HCT116 (cell line): ENCODE data around the gene DUSP6. TPM values are rescaled to one million over a fixed set of nuclear protein-coding genes. Genes with fewer than 3 reads are reported as not detected.

Experiments
- ATAC-seq: fragments of 200-7000 bp; cut with Tn5 transposase; 2 replicates; pipeline ENCODE4 v1.9.1; 2020; ENCODE audit warnings: mild to moderate bottlenecking, moderate library complexity
- BruUV-seq: library from RNA; stranded (reverse); fragments of 400-500 nt; replicated peaks from 2 replicates; lab custom pipeline; 2021; lab: Mats Ljungman, UMichigan
- CTCF ChIA-PET: fragments of 300-600 bp; sonication (Branson Sonifier 250); formaldehyde crosslinking; loops from one replicate; lab custom pipeline; 2021; ENCODE audit warnings: antibody characterized with exemption; lab: Charles Lee
- POLR2A ChIA-PET: fragments of 300-600, 350-600 bp; sonication (Branson Sonifier 250); formaldehyde crosslinking; loops from one replicate; lab custom pipeline; 2021; ENCODE audit warnings: antibody characterized with exemption; lab: Charles Lee
- RAD21 ChIA-PET, 2 experiments: fragments of 300-600 bp; sonication (Branson Sonifier 250); formaldehyde crosslinking; loops; one replicate each; lab custom pipeline; 2023; ENCODE audit warnings: low total read pairs in 2 of 2; ENCODE audit not compliant: uncharacterized antibody in 2 of 2, unreplicated experiment in 2 of 2, low non-redundant PET in 1 of 2; lab: Charles Lee
- DNase-seq: peaks from one replicate; pipeline ENCODE4 v3.0.0-alpha.2; 2010; ENCODE audit warnings: low read depth, low spot score
- H2AFZ ChIP-seq: fragments of 200-600 bp; shearing (Covaris generic), sonication (generic); 2 replicates; pipeline ENCODE4 v1.6.1; 2017; ENCODE audit warnings: low read depth, mixed run types, mixed read lengths, antibody characterized with exemption, low read length; ENCODE audit not compliant: poor library complexity, severe bottlenecking
- H3K27ac ChIP-seq: 2 replicates; pipeline ENCODE4 v1.5.1; 2012; ENCODE audit warnings: low read depth, low read length
- H3K27me3 ChIP-seq: fragments of 200-600 bp; sonication (generic); 2 replicates; pipeline ENCODE4 v1.6.1; 2016; ENCODE audit warnings: mixed run types, low read length, mixed read lengths; ENCODE audit not compliant: insufficient read depth
- H3K36me3 ChIP-seq, 2 experiments: fragments of 200-500 bp in 1 of 2; fragments of 200-600 bp in 1 of 2; sonication (Bioruptor generic) in 1 of 2; sonication (generic) in 1 of 2; 2 replicates each; pipeline versions ENCODE4 v1.5.1 to v1.6.1; 2014 to 2016; ENCODE audit warnings: low read length in 2 of 2, inconsistent platforms in 1 of 2, mixed read lengths in 1 of 2, mixed run types in 1 of 2; ENCODE audit not compliant: insufficient read depth in 2 of 2, control insufficient read depth in 1 of 2
- H3K4me1 ChIP-seq, 2 experiments: fragments of 200-600 bp in 1 of 2; sonication (generic) in 1 of 2; 2 replicates each; pipeline versions ENCODE4 v1.5.1 to v1.6.1; 2012 to 2017; ENCODE audit warnings: low read length in 2 of 2, inconsistent platforms in 1 of 2, mild to moderate bottlenecking in 1 of 2, mixed read lengths in 1 of 2, mixed run types in 1 of 2, moderate library complexity in 1 of 2; ENCODE audit not compliant: insufficient read depth in 2 of 2, control insufficient read depth in 1 of 2
- H3K4me2 ChIP-seq: fragments of 200-600 bp; sonication (generic); 2 replicates; pipeline ENCODE4 v1.6.1; 2017; ENCODE audit warnings: mixed run types, low read length, mixed read lengths
- H3K4me3 ChIP-seq, 2 experiments: fragments of 200-600 bp in 1 of 2; sonication (generic) in 1 of 2; replicated peaks in 1 of 2; 2 replicates each; pipeline ENCODE4 v1.5.1; 2011 to 2016; ENCODE audit warnings: low read length in 2 of 2, control low read depth in 1 of 2, low read depth in 1 of 2, mild to moderate bottlenecking in 1 of 2, mixed read lengths in 1 of 2, mixed run types in 1 of 2
- H3K79me2 ChIP-seq: fragments of 200-600 bp; sonication (generic); 2 replicates; pipeline ENCODE4 v1.6.1; 2017; ENCODE audit warnings: mild to moderate bottlenecking, mixed run types, low read length, moderate library complexity, mixed read lengths; ENCODE audit not compliant: insufficient read depth
- H3K9ac ChIP-seq: fragments of 200-600 bp; sonication (generic); 2 replicates; pipeline ENCODE4 v1.6.1; 2016; ENCODE audit warnings: low read length, mixed read lengths
- H3K9me2 ChIP-seq: fragments of 200-600 bp; sonication (generic), shearing (Covaris generic); 2 replicates; pipeline ENCODE4 v1.6.1; 2017; ENCODE audit warnings: mixed run types, mild to moderate bottlenecking, moderate library complexity; ENCODE audit not compliant: insufficient read depth
- H3K9me3 ChIP-seq, 2 experiments: fragments of 200-500 bp in 1 of 2; fragments of 200-600 bp in 1 of 2; sonication (Bioruptor generic) in 1 of 2; sonication (generic) in 1 of 2; 2 replicates each; pipeline ENCODE4 v1.6.1; 2014 to 2017; ENCODE audit warnings: low read length in 2 of 2, mixed read lengths in 2 of 2, inconsistent platforms in 1 of 2, low read depth in 1 of 2, mild to moderate bottlenecking in 1 of 2, mixed run types in 1 of 2, moderate library complexity in 1 of 2; ENCODE audit not compliant: control insufficient read depth in 1 of 2, insufficient read depth in 1 of 2
- H4K20me1 ChIP-seq: fragments of 200-600 bp; sonication (generic), shearing (Covaris generic); 2 replicates; pipeline ENCODE4 v1.6.1; 2017; ENCODE audit warnings: mixed run types, mild to moderate bottlenecking, moderate library complexity; ENCODE audit not compliant: insufficient read depth
- EGR1 ChIP-seq: IDR thresholded peaks from 2 replicates; pipeline ENCODE4 v1.6.1; 2012; ENCODE audit warnings: low read depth
- POLR2AphosphoS5 ChIP-seq: IDR thresholded peaks from 2 replicates; pipeline ENCODE4 v1.6.1; 2011; ENCODE audit warnings: mild to moderate bottlenecking, low read depth, low read length, moderate library complexity
- REST ChIP-seq: IDR thresholded peaks from 2 replicates; pipeline ENCODE4 v1.6.1; 2012; ENCODE audit warnings: low read depth
- ZBTB33 ChIP-seq: IDR thresholded peaks from 2 replicates; pipeline ENCODE4 v1.6.1; 2011; ENCODE audit warnings: mild to moderate bottlenecking, low read length, moderate library complexity; ENCODE audit not compliant: insufficient replicate concordance; ENCODE audit errors: extremely low read depth
- intact Hi-C: fragments of 100-400 bp; cut with micrococcal nuclease; formaldehyde crosslinking; loops from 2 replicates; pipeline ENCODE4 v1.10.0; 2022
- total RNA-seq: library from RNA; stranded (reverse); gene quantifications from one replicate; pipeline ENCODE4 v1.2.1, GENCODE V29; 2021; ENCODE audit not compliant: unreplicated experiment

DUSP6 gene
- total RNA-seq, 1 experiment from 2014 or later = 219 TPM

- no peak for TF ChIP-seq ZBTB33
Measured at GRCh38 chr12:89350260-89350629, 2.1 kb downstream of the DUSP6 start (continued).

- Histone ChIP-seq H3K9me3 (no peaks in the 10 kb centered on the region), H3K4me2 (peak overlapping the region; percentile 92), H3K4me1 (peaks cover 44 to 69% of the 10 kb centered on the region in 2 experiments), H3K36me3 (peaks cover 23 to 25% of the 10 kb centered on the region in 2 experiments), H3K9me2 (no peaks in the 10 kb centered on the region), H3K4me3 (peak overlapping the region; percentile 90 to 94), H2AFZ (no peak overlapping the region), H4K20me1 (peaks cover 4% of the 10 kb centered on the region; the same call in 1 of the 2 replicates), H3K9ac (peak overlapping the region; percentile 82; the same call in 1 of the 2 replicates), H3K27me3 (no peaks in the 10 kb centered on the region), H3K79me2 (peaks cover 43% of the 10 kb centered on the region), H3K27ac (peak overlapping the region; percentile 99; the same call in 1 of the 2 replicates)
- no peak for ATAC-seq
- BruUV-seq = no TSS peak
- TF ChIP-seq REST = no peak
- TF ChIP-seq POLR2AphosphoS5 = peak; percentile 32; the same call in 1 of the 2 replicates
- no peak for TF ChIP-seq EGR1
- ChIA-PET RAD21 (no interaction called here), POLR2A (no interaction called here), CTCF (interaction anchor here (1.3 kb wide), 1 partner anchor 332 kb away, joined by 3 read pairs; no protein-coding TSS in a partner anchor)
- no peak for DNase-seq
- intact Hi-C loops = loop anchor here (5.0 to 10.0 kb wide), 4 partner anchors 123 to 418 kb away; partner anchors contain the start of gene POC1B
Measured at GRCh38 chr12:89349814-89350213, 2.5 kb downstream of the DUSP6 start.
